Hepatocyte (in vitro differentiated cells): ENCODE data around the gene PRR27.

Source experiments
- EZH2 ChIP-seq: fragments of 200-600 bp; sonication (generic); IDR thresholded peaks from 2 replicates; pipeline ENCODE4 v1.6.1; 2016; ENCODE audit warnings: antibody characterized with exemption, mild to moderate bottlenecking, borderline replicate concordance
- EZH2phosphoT487 ChIP-seq: fragments of 200-600 bp; sonication (generic); IDR thresholded peaks from one replicate; pipeline ENCODE4 v1.6.1; 2018; ENCODE audit warnings: antibody characterized with exemption, mild to moderate bottlenecking, low read depth, moderate library complexity; ENCODE audit not compliant: unreplicated experiment, severe bottlenecking
- TF ChIP-seq, protein P1 (sequence below): fragments of 200-600 bp; sonication (generic); IDR thresholded peaks from 2 replicates; pipeline ENCODE4 v1.5.1; 2016; ENCODE audit warnings: antibody characterized with exemption, mild to moderate bottlenecking; ENCODE audit not compliant: poor library complexity

DNA sequence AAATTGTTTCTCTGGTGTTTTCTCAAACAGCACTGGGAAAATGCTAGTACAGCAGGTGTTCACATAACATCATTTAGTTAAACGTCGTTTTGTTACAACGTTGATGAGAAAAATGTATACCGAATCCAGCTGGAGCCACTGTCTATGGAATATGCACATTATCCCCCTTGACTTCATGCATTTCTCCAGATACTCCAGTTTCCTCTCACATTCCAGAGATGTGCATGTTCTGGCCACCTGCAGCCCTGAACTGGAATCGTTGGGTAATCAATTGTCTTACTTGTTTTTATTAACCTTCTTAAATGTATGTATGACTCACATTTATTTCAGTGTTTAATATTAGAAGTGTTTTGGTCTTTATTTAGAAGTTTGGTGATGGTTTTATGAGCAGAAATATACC lies 23.1 kb downstream of the PRR27 start:
- TF ChIP-seq, protein P1, sequence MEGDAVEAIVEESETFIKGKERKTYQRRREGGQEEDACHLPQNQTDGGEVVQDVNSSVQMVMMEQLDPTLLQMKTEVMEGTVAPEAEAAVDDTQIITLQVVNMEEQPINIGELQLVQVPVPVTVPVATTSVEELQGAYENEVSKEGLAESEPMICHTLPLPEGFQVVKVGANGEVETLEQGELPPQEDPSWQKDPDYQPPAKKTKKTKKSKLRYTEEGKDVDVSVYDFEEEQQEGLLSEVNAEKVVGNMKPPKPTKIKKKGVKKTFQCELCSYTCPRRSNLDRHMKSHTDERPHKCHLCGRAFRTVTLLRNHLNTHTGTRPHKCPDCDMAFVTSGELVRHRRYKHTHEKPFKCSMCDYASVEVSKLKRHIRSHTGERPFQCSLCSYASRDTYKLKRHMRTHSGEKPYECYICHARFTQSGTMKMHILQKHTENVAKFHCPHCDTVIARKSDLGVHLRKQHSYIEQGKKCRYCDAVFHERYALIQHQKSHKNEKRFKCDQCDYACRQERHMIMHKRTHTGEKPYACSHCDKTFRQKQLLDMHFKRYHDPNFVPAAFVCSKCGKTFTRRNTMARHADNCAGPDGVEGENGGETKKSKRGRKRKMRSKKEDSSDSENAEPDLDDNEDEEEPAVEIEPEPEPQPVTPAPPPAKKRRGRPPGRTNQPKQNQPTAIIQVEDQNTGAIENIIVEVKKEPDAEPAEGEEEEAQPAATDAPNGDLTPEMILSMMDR = no peak
- no peak for TF ChIP-seq EZH2
- no peak for TF ChIP-seq EZH2phosphoT487
